Type B pancreatic cell (in vitro differentiated cells): ENCODE results near the gene GNB5. TPM values are rescaled to one million over a fixed set of nuclear protein-coding genes. Genes with fewer than 3 reads are reported as not detected.

Experiments
- DNase-seq: peaks from one replicate; pipeline ENCODE4 v3.0.0; 2021; ENCODE audit warnings: mixed read lengths; ENCODE audit not compliant: unreplicated experiment; ENCODE audit errors: extremely low spot score
- H3K27ac Mint-ChIP-seq: 2 replicates; pipeline ENCODE4 v1.8.0; 2021; ENCODE audit warnings: mild to moderate bottlenecking, mixed read lengths
- H3K27me3 Mint-ChIP-seq: 2 replicates; pipeline ENCODE4 v1.8.0; 2021; ENCODE audit warnings: mixed read lengths
- H3K36me3 Mint-ChIP-seq: 2 replicates; pipeline ENCODE4 v1.8.0; 2021; ENCODE audit warnings: mixed read lengths
- H3K4me1 Mint-ChIP-seq: one replicate; pipeline ENCODE4 v1.8.0; 2021; ENCODE audit warnings: mixed read lengths; ENCODE audit not compliant: unreplicated experiment
- H3K4me3 Mint-ChIP-seq: 2 replicates; pipeline ENCODE4 v1.8.0; 2021; ENCODE audit warnings: mild to moderate bottlenecking, mixed read lengths
- H3K9me3 Mint-ChIP-seq: 2 replicates; pipeline ENCODE4 v1.8.0; 2021; ENCODE audit warnings: mixed read lengths
- total RNA-seq: library from RNA; stranded (reverse); gene quantifications from 2 replicates; pipeline ENCODE4 v1.2.1, GENCODE V29; 2021; ENCODE audit warnings: low replicate concordance
- TF ChIP-seq, protein P1 (sequence below): fragments of 200-600 bp; sonication (generic); conservative IDR thresholded peaks from 2 replicates; pipeline ENCODE4 v1.5.0; 2021; ENCODE audit warnings: antibody characterized with exemption, mild to moderate bottlenecking

The GNB5 gene
- total RNA-seq, 1 donor from 2014 or later: 19.9 TPM

DNA sequence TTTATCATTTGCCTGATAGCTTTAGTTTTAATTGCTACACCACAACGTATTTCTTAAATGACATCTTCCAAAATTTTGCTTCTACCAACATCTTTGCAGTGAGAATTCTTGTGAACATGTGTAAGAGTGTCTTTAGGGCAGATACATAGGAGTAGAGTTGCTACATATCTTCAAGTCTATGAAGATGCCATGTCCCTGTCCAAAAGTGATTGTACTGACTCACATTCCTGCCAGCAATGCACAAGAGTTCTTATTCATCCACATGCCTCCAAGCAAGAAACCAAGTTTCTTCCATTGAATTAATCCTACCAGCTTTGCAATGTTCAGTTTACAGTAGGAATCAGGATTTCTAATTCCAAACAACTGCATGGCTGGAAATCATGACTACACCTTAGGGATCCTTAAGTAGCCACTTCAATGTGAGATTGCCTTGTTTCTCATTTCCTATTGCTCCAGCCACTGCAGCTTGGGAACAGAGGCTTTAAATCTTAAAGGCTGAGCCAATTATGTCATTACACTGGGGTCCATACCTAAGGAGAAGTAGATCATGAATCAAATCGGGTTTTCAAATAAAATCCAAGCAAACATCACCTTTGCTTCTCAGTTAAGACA lies 123.1 kb downstream of the GNB5 start:
- TF ChIP-seq, protein P1, sequence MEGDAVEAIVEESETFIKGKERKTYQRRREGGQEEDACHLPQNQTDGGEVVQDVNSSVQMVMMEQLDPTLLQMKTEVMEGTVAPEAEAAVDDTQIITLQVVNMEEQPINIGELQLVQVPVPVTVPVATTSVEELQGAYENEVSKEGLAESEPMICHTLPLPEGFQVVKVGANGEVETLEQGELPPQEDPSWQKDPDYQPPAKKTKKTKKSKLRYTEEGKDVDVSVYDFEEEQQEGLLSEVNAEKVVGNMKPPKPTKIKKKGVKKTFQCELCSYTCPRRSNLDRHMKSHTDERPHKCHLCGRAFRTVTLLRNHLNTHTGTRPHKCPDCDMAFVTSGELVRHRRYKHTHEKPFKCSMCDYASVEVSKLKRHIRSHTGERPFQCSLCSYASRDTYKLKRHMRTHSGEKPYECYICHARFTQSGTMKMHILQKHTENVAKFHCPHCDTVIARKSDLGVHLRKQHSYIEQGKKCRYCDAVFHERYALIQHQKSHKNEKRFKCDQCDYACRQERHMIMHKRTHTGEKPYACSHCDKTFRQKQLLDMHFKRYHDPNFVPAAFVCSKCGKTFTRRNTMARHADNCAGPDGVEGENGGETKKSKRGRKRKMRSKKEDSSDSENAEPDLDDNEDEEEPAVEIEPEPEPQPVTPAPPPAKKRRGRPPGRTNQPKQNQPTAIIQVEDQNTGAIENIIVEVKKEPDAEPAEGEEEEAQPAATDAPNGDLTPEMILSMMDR: no peak
- no peak for DNase-seq
- H3K36me3 Mint-ChIP-seq: peaks cover 9% of the 10 kb centered on the region
- no peak overlapping the region for H3K27ac Mint-ChIP-seq
- H3K4me1 Mint-ChIP-seq: no peaks in the 10 kb centered on the region
- no peaks in the 10 kb centered on the region for H3K9me3 Mint-ChIP-seq
- H3K4me3 Mint-ChIP-seq: no peak overlapping the region
- H3K27me3 Mint-ChIP-seq: no peaks in the 10 kb centered on the region

DNA sequence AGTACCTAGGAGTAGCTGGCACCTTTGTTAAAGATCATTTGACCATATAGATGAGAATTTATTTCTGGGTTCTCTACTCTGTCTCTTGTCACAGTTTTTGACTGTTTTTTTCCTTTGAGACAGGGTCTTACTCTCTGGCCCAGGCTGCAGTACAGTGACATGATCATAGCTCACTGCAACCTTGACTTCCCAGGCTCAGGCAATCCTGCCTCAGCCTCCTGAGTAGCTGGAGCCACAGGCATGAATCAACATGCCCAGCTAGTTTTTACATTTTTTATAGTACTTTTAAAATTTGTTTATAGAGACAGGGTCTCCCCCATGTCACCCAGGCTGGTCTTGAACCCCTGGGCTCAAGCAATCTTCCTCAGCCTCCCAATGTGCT lies 123.7 kb downstream of the GNB5 start:
- Mint-ChIP-seq H3K36me3 (peaks cover 13% of the 10 kb centered on the region), H3K27me3 (no peaks in the 10 kb centered on the region), H3K9me3 (no peaks in the 10 kb centered on the region), H3K4me3 (no peak overlapping the region), H3K27ac (no peak overlapping the region), H3K4me1 (no peaks in the 10 kb centered on the region)
- TF ChIP-seq, protein P1: no peak
- no peak for DNase-seq

DNA sequence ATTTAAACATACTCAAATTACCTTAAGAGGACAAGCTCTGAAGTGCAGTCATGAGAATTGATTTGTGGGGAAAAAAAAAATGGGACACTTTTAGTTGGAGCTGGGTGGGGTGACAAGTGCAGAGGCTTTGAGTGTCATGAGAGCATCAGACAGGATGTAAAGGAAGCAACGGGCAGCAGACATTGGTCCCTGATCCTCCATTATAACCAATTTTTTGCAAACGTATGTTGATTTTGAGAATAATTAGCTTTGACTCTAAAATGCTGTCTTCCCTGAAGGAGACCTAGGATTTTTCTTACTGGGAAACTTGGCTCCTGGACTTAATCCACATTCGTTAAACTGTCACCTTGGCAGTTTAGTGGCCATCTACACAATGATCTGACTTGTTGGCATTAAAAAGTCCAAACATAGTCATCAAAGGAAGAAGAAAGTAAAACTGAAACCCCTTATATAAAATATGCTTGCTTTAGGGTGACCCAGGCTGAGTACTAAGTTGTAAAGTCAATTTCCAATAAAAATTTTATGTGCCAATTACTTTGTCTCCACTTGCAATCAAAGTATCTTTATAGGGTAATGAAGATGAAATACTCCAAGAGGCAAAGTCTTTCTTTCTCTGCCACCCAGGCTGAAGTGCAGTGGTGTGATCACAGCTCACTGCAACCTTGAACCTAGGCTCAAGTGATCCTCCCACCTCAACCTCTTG lies 124.2 kb downstream of the GNB5 start:
- no peak overlapping the region for H3K27ac Mint-ChIP-seq

More for the DNA sequence above, 124.2 kb downstream of the GNB5 start:
- no peak for DNase-seq
- H3K9me3 Mint-ChIP-seq: no peaks in the 10 kb centered on the region
- H3K36me3 Mint-ChIP-seq: peaks cover 13% of the 10 kb centered on the region
- no peak overlapping the region for H3K4me3 Mint-ChIP-seq
- H3K27me3 Mint-ChIP-seq: no peaks in the 10 kb centered on the region
- H3K4me1 Mint-ChIP-seq: no peaks in the 10 kb centered on the region
- TF ChIP-seq, protein P1: no peak

Other genes starting within 250 kb of the GNB5 start
- 25.8 and 30.0 TPM in 2 replicates for gene LEO1, start 219.6 kb downstream of the GNB5 start, total RNA-seq
- 56.6 and 57.9 TPM in 2 replicates for gene MAPK6, start 172.2 kb downstream of the GNB5 start, total RNA-seq
- gene BCL2L10, start 78.6 kb downstream of the GNB5 start, total RNA-seq: 0.81 TPM in 1 of 2 replicates, not detected in the other
- 17.5 and 21.4 TPM in 2 replicates for gene MYO5C, start 104.4 kb upstream of the GNB5 start, total RNA-seq